Measurements from ENCODE around the gene LGALS3BP.

GRCh38 chr17:78952706-78953105 lies 27.0 kb downstream of the LGALS3BP start:
- TF ChIP-seq POLR2AphosphoS5 (IDR thresholded peaks at IDR 0.05; ENCODE audit: low read depth, low read length), result no peak
- TF ChIP-seq POLR2A (IDR thresholded peaks at IDR 0.05; ENCODE audit: low read depth, low read length), result no peak
- no peak for TF ChIP-seq POU2F2 (IDR thresholded peaks at IDR 0.05; ENCODE audit: low read depth, low read length)
- TF ChIP-seq TAF1 (IDR thresholded peaks at IDR 0.05; ENCODE audit: low read depth, low read length), result no peak
- no peak for TF ChIP-seq SPI1 (IDR thresholded peaks at IDR 0.05; ENCODE audit: low read depth, low read length)
- no peak for TF ChIP-seq PAX5 (IDR thresholded peaks at IDR 0.05; ENCODE audit: insufficient read depth, low read length, severe bottlenecking)

Data from GM12891 (cell line).